HepG2 (cell line): Measurements from ENCODE around the gene NCOA5. TPM values are rescaled to one million over a fixed set of nuclear protein-coding genes. Genes with fewer than 3 reads are reported as not detected.

Source experiments
- MED8 ChIP-seq: sonication (generic); formaldehyde crosslinking; IDR thresholded peaks from 2 replicates; pipeline ENCODE4 v1.8.1; 2023; ENCODE audit warnings: mild to moderate bottlenecking, missing genetic modification reagents; ENCODE audit not compliant: insufficient replicate concordance
- SIX1 ChIP-seq: sonication (generic); formaldehyde crosslinking; IDR thresholded peaks from 2 replicates; pipeline ENCODE4 v1.4.0; 2020; ENCODE audit warnings: missing genetic modification reagents, borderline replicate concordance
- SP4 ChIP-seq: sonication (generic); formaldehyde crosslinking; IDR thresholded peaks from 2 replicates; pipeline ENCODE4 v1.8.1; 2023; ENCODE audit warnings: mild to moderate bottlenecking, missing genetic modification reagents
- TBP ChIP-seq: sonication (generic); formaldehyde crosslinking; IDR thresholded peaks from 2 replicates; pipeline ENCODE4 v1.5.0; 2020; ENCODE audit warnings: missing genetic modification reagents
- ZFYVE20 ChIP-seq: sonication (generic); formaldehyde crosslinking; IDR thresholded peaks from 2 replicates; pipeline ENCODE4 v1.8.0; 2023; ENCODE audit warnings: low read depth, mild to moderate bottlenecking, moderate library complexity, missing genetic modification reagents, borderline replicate concordance
- ZMYM4 ChIP-seq: sonication (generic); formaldehyde crosslinking; IDR thresholded peaks from 2 replicates; pipeline ENCODE4 v1.8.1; 2023; ENCODE audit warnings: mild to moderate bottlenecking, missing genetic modification reagents
- ZNF121 ChIP-seq: sonication (generic); formaldehyde crosslinking; IDR thresholded peaks from 2 replicates; pipeline ENCODE4 v1.5.0; 2020; ENCODE audit warnings: mild to moderate bottlenecking, missing genetic modification reagents
- ZNF569 ChIP-seq: sonication (generic); formaldehyde crosslinking; IDR thresholded peaks from 2 replicates; pipeline ENCODE4 v1.5.0; 2020; ENCODE audit warnings: mild to moderate bottlenecking, missing genetic modification reagents, moderate library complexity, borderline replicate concordance
- polyA plus RNA-seq, 8 experiments: library from polyadenylated mRNA; depleted of rRNA in 3 of 8; stranded (reverse) in 7 of 8; unstranded in 1 of 8; fragments of >200 nt; fragmentation: Illumina TruSeq in 4 of 8; extraction: Trizol in 4 of 8; gene quantifications; 2 replicates each; pipeline versions ENCODE4 v1.2.1 to v1.2.3, GENCODE V29; 2011 to 2016; ENCODE audit warnings: low read depth in 4 of 8, missing spikeins in 1 of 8, mixed read lengths in 1 of 8; ENCODE audit not compliant: insufficient read depth in 1 of 8
- total RNA-seq, 5 experiments: library from RNA; depleted of rRNA; stranded (reverse); fragments of >200 nt; fragmentation: Illumina TruSeq; extraction: Trizol; gene quantifications; 2 replicates each; pipeline ENCODE4 v1.2.3, GENCODE V29; 2016; ENCODE audit warnings: low read depth in 1 of 5
- TF ChIP-seq, protein P1 (sequence below): sonication (generic); formaldehyde crosslinking; IDR thresholded peaks from 2 replicates; pipeline ENCODE4 v1.4.0; 2020; ENCODE audit warnings: mild to moderate bottlenecking, missing genetic modification reagents
- TF ChIP-seq, protein P2 (sequence below): conservative IDR thresholded peaks from 2 replicates; pipeline ENCODE4 v1.6.1; 2018; ENCODE audit warnings: missing genetic modification reagents
- TF ChIP-seq, protein P3 (sequence below): sonication (generic); formaldehyde crosslinking; IDR thresholded peaks from 2 replicates; pipeline ENCODE4 v1.4.0; 2020; ENCODE audit warnings: missing genetic modification reagents
- TF ChIP-seq, protein P4 (sequence below): sonication (generic); formaldehyde crosslinking; conservative IDR thresholded peaks from 2 replicates; pipeline ENCODE4 v1.4.0; 2020; ENCODE audit warnings: missing genetic modification reagents
- TF ChIP-seq, protein P5 (sequence below): sonication (generic); formaldehyde crosslinking; IDR thresholded peaks from 2 replicates; pipeline ENCODE4 v1.4.0; 2020; ENCODE audit warnings: missing genetic modification reagents
- TF ChIP-seq, protein P6 (sequence below): IDR thresholded peaks from 2 replicates; pipeline ENCODE4 v1.6.1; 2016
- TF ChIP-seq, protein P7 (sequence below): sonication (generic); formaldehyde crosslinking; IDR thresholded peaks from 2 replicates; pipeline ENCODE4 v1.5.0; 2020; ENCODE audit warnings: missing genetic modification reagents

NCOA5 gene
- total and polyA plus RNA-seq, 2 of the 13 experiments (the other 11 are each of a cell fraction or from before 2014, with no cell fraction given): 16.5 to 28.4 TPM

DNA sequence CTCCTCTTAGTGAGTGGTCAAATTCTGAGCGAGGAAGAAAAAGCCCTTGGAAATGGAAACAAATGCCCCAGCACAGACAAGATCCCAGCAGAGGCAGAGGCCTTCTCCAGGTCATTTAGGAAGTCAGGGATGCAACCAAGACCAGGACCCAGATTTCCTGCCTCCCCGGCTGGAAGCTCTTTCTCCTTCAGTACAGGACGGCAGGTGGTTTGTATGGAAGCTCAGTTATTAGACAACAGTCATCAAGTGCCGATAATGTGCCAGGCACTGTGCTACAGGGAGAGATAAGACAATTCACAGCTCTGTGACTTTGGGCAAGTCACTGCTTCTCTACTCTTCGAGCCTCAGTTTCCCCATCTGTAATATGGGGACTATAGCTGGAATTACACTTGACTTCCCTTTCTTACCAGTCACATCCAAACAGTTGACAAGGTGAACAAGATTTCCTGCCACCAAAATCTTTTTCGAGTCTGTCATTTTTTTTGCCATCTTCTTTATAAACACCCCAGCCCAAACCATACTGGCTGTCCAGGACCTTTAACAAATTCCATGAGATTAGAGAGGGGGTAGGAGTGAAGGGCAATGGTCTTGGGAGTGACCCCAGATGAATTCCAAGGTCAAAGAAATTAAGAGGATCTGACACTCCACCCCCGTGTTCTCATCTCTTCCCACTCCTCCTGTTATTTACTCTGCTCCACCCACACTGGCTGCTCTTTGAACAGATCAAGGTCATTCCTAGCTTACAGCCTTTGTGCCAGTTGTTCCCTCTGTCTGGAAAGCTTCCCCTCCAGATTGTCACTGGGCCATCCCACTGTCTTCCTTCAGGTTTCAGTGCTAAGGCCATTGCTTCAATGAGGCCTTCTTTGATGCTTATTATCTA lies 75.0 kb downstream of the NCOA5 start (continued):
- TF ChIP-seq, protein P1, sequence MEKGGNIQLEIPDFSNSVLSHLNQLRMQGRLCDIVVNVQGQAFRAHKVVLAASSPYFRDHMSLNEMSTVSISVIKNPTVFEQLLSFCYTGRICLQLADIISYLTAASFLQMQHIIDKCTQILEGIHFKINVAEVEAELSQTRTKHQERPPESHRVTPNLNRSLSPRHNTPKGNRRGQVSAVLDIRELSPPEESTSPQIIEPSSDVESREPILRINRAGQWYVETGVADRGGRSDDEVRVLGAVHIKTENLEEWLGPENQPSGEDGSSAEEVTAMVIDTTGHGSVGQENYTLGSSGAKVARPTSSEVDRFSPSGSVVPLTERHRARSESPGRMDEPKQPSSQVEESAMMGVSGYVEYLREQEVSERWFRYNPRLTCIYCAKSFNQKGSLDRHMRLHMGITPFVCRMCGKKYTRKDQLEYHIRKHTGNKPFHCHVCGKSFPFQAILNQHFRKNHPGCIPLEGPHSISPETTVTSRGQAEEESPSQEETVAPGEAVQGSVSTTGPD (CRISPR knock-in tag): no peak
- TF ChIP-seq, protein P2, sequence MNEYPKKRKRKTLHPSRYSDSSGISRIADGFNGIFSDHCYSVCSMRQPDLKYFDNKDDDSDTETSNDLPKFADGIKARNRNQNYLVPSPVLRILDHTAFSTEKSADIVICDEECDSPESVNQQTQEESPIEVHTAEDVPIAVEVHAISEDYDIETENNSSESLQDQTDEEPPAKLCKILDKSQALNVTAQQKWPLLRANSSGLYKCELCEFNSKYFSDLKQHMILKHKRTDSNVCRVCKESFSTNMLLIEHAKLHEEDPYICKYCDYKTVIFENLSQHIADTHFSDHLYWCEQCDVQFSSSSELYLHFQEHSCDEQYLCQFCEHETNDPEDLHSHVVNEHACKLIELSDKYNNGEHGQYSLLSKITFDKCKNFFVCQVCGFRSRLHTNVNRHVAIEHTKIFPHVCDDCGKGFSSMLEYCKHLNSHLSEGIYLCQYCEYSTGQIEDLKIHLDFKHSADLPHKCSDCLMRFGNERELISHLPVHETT (CRISPR knock-in tag): no peak
- TF ChIP-seq, protein P3, sequence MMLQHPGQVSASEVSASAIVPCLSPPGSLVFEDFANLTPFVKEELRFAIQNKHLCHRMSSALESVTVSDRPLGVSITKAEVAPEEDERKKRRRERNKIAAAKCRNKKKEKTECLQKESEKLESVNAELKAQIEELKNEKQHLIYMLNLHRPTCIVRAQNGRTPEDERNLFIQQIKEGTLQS (CRISPR knock-in tag): no peak
- no peak for TF ChIP-seq ZNF121
- no peak for TF ChIP-seq ZNF569 (CRISPR knock-in tag)
- TF ChIP-seq, protein P4, sequence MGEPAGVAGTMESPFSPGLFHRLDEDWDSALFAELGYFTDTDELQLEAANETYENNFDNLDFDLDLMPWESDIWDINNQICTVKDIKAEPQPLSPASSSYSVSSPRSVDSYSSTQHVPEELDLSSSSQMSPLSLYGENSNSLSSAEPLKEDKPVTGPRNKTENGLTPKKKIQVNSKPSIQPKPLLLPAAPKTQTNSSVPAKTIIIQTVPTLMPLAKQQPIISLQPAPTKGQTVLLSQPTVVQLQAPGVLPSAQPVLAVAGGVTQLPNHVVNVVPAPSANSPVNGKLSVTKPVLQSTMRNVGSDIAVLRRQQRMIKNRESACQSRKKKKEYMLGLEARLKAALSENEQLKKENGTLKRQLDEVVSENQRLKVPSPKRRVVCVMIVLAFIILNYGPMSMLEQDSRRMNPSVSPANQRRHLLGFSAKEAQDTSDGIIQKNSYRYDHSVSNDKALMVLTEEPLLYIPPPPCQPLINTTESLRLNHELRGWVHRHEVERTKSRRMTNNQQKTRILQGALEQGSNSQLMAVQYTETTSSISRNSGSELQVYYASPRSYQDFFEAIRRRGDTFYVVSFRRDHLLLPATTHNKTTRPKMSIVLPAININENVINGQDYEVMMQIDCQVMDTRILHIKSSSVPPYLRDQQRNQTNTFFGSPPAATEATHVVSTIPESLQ (CRISPR knock-in tag): no peak
- TF ChIP-seq, protein P5, sequence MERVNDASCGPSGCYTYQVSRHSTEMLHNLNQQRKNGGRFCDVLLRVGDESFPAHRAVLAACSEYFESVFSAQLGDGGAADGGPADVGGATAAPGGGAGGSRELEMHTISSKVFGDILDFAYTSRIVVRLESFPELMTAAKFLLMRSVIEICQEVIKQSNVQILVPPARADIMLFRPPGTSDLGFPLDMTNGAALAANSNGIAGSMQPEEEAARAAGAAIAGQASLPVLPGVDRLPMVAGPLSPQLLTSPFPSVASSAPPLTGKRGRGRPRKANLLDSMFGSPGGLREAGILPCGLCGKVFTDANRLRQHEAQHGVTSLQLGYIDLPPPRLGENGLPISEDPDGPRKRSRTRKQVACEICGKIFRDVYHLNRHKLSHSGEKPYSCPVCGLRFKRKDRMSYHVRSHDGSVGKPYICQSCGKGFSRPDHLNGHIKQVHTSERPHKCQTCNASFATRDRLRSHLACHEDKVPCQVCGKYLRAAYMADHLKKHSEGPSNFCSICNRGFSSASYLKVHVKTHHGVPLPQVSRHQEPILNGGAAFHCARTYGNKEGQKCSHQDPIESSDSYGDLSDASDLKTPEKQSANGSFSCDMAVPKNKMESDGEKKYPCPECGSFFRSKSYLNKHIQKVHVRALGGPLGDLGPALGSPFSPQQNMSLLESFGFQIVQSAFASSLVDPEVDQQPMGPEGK (CRISPR knock-in tag): peak; percentile 72
- TF ChIP-seq ZFYVE20 (CRISPR knock-in tag): no peak
- TF ChIP-seq, protein P6, sequence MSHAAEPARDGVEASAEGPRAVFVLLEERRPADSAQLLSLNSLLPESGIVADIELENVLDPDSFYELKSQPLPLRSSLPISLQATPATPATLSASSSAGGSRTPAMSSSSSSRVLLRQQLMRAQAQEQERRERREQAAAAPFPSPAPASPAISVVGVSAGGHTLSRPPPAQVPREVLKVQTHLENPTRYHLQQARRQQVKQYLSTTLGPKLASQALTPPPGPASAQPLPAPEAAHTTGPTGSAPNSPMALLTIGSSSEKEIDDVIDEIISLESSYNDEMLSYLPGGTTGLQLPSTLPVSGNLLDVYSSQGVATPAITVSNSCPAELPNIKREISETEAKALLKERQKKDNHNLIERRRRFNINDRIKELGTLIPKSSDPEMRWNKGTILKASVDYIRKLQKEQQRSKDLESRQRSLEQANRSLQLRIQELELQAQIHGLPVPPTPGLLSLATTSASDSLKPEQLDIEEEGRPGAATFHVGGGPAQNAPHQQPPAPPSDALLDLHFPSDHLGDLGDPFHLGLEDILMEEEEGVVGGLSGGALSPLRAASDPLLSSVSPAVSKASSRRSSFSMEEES (CRISPR knock-in tag): no peak
- TF ChIP-seq SIX1 (CRISPR knock-in tag): peak; percentile 35; the same call in 1 of the 2 replicates
- 0 out of 2 replicates have a peak, but pooled peaks have one; percentile 0 for TF ChIP-seq SP4
- TF ChIP-seq ZMYM4: no peak
- TF ChIP-seq MED8 (CRISPR knock-in tag): no peak
- no peak for TF ChIP-seq TBP
- TF ChIP-seq, protein P7, sequence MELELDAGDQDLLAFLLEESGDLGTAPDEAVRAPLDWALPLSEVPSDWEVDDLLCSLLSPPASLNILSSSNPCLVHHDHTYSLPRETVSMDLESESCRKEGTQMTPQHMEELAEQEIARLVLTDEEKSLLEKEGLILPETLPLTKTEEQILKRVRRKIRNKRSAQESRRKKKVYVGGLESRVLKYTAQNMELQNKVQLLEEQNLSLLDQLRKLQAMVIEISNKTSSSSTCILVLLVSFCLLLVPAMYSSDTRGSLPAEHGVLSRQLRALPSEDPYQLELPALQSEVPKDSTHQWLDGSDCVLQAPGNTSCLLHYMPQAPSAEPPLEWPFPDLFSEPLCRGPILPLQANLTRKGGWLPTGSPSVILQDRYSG: no peak
